Iris pigment epithelial cell (primary cell): ENCODE measurements around the gene C1orf185.
"Not testable (repeated sequence)": the region's sequence is repeated elsewhere in the genome, so short reads cannot be mapped to it uniquely, and the experiment has no call there.

ENCODE experiments used
- DNase-seq: peaks from one replicate; pipeline ENCODE4 v3.0.0-alpha.2; 2011; ENCODE audit warnings: low read depth

The C1orf185 gene

DNA sequence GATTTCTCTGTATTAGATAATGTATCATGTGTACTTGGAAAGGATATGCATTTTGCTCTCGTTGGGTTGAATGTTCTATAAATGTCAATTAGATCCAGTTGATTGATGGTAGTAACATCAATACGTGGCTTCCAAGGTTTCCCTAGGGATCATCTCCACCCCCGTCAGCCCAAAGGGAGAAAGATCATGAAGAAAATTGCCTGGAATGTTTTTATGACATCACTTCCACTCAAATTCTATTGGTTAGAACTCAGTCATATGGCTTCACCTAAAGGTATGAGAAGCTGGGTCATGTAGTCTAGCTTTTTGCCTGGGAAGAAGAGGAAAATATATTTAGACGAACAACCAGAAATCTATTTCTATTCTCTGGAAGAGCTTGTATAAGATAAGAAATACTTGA lies at the start of gene C1orf185:
C1orf185 (plus strand) TSS at position 253 of the 400 bp plus-strand sequence; CDS start at position 259, 6 bp downstream.
- DNase-seq, result no peak

DNA sequence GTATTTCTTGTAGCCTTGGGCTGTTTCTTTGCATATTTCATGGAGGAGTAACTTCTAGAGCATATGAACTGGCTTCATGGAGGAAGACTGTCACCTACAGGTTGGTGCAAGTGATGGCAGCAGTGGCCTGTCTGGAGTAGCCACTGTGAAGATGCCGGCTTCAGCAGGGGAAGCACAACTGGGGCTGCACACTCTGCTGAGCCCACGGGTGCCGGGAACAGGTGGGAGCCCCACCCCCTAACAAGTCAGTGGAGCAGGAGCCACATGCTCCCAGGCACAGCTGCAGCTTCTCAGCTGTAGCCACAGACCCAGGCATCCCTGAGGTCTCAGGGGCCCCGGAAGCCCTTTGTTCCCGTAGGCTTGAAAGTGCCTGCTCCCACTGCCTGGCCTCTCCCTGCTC lies 43.2 kb upstream of the C1orf185 start:
- DNase-seq, result peak; percentile 35

DNA sequence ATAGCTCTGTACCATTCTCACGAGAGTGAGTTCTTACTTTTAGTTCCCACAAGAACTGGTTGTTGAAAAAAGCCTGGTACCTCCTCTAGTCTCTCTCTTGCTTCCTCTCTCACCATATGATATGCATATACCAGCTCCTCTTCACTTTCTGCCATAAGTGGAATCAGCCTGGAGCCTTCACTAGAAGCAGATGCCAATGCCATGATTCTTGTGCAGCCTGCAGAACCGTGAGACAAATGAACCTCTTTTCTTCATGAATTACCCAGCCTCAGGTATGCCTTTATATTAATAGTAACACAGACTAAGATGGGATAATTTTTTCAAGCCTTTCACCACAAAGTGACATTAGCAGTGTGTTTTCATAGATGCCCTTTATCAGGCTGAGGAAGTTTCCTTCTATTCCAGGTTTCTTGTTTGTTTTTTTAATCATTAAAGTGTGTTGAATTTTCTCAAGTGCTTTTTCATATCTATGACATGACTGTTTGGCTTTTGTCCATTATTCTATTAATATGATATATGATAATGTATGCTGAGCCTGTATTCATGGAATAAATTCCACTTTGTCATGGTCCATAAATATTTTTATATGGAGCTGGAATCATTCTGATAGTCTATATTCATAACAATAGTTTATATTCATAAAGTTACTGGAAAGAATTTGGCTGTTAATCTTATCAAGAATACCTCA lies 40.7 kb upstream of the C1orf185 start:
- DNase-seq, result peak; percentile 30

DNA sequence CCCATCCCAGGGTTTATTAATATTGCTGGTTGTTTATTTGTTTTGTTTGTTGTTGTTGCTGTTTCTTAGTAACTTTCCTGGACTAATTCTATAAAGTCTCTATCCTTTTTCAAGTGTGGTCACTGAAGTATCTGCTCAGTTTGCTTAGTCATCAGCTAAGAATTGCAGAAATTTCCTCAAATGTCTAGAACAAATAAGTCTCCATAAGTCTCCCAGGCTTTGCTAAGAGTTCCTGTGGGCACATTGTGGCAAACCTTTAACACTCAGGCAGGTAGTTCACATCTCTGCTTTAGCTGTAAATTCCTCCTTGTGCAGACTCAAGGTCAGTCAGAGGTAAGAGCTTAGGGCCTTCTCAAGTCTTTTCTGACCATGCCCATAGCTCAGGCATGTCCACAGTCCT lies 38.9 kb upstream of the C1orf185 start:
- peak; percentile 96 for DNase-seq

DNA sequence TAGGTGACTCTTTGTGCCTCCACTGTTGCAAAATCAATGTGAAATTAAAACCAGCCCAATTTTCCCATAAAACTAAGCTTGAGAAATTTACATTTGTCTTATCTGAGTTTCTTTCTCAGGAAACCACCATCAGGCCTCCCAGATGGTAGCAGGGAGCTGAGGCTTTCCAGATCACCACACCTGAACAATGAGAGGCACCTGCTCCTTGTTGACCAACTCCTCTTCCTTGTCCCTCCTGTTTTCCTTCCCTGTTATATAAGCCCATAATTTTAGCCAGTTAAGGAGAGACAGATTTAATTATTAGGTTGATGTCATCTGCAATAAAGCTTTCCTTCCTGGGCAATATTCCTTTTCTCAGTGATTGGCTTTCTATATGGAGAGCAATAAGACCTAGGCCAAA lies 32.0 kb upstream of the C1orf185 start:
- no peak for DNase-seq

DNA sequence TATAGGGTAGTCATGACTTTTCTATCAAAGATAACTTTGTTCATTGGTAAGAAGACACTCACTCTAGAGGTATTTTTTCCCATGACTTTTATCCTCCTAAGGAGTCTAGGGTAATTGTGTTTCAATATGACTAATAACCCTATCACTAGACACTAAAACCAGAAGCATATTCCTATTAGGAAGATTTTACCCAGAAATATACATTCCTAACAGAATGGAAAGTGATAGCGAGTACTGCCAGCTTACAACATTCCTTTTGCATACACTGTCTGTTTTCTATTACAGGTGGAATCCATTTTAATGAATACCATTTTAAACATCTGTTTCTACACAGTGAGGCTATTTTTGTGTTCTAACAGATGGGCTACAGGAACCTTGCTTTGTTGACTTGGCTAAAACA lies 31.4 kb upstream of the C1orf185 start:
- DNase-seq, result peak; percentile 43

DNA sequence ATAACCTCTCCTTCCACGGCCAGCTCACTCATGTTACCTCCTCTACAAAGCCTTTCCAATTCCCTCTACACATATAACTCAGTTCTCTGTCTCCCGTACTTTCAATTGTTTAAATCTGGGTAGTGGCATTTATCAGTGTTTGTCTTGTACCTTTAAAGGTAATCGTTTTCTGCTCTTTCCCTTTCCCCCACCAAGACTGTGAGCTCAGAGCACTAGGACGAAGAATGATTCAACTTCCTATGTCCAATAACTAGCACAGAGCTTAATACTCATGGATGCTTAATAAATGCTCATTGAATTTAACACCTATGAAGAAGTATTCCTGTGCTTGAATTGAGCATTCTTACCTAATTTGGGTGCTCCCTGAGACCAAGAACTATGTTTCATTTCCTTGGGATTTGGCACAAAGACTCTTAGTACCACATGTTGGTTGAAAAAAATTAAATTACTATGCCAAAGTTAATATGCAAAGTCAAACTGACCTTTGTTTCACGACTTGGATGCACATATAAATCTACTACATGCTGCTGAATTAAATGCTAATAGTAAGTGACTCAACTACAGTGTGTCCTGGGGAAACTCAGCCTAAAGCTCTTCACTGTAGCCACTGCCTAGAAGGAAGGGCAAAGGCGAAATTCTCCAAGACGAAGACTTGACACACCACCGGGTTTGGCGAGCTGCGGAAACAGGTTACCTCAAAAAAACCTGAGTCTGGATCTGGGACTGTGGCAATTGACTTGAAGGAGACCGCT lies 30.6 kb upstream of the C1orf185 start:
- no peak for DNase-seq

DNA sequence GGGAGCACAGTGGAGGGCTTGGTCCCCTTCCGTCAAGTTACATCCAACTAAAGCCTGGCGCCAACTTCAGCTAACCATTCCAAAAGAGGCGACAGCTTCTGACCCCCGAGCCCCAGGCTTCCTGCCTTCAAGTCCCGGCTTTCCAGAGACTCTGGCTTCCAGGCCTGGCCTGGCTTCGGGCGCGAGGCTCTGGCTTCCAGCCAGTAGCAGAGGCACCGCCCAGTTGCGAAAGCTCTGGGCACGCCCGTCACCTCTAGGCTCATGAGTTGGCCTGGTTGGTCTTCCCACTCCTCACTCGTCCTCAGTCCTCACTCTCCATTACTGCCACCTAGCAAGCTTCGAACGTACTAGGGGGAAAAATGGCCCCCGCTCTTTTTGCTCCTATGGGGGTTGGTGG lies 30.0 kb upstream of the C1orf185 start:
- DNase-seq, result no peak

DNA sequence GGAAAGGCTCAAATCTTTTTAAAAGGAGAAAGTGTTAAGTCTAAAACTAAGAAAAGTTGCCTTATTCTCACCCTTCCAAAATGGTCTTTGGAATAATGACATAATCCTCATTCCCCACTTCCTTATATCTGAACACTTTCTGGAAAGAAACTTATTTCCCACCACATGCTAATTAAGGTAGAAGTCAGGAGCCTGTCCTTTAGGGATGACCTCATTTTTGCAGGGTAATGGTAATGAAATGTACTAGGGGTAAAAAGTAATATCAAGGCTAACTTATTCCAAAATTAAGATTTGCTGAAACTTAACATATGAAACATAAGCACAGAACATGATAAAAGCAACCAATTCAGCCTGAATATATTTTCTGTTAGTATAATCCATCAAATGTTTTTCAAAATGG lies 29.4 kb upstream of the C1orf185 start:
- DNase-seq, result no peak

DNA sequence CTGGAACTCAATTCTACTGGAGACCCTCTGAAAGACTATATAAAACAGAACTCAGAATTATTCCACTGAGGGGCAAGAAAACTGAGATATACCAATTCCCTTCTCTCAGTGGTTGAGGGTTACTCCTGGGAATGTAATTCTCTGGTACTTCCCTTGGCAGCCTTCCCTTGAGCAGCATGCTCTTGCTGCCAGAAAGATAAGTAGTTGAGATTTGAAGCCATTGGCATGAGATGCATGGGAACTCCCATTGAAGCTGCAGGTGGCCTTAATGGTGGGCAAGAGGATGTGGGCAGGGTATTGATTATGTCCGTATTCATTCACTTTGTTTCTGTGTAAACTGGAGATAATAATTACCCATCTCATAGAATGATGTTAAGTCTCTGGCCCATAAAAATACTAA lies 28.6 kb upstream of the C1orf185 start:
- DNase-seq, result no peak

DNA sequence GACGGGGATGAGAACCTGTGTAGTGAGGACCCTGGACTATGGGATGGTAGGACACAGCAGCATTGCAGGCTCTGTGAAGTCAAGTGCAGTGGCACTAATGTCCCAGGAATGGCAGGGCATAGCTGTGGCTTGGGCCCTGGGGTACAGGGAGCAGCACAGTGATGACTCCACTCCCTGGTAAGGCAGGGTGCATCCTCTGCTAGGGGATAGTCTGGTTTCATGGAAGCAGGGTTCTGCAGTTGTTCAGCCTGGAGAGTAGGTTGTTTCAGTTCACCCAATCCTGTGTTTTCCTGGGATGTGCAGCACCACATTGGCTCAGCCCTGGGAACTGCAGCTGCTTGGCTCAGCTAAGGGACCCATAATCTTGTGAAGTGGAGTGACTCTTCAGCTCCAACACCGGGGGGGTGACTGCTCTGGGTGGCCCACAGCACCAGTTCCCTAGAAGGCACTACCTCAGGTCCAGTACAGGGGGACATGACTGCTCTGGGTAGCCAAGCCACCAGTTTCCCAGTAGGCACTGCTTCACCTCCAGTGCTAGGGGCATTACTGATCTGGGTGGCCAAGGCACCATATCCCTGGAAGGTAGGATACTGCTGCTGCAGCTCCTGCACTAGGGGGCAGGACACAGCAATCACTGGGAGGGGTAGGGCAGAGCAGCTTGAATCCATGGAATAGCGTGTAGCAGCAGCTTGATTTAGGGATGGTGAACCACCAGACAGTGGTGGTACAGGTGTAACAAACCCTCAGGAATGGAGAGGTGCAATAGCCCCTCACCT lies 15.3 kb upstream of the C1orf185 start:
- DNase-seq, result no peak

DNA sequence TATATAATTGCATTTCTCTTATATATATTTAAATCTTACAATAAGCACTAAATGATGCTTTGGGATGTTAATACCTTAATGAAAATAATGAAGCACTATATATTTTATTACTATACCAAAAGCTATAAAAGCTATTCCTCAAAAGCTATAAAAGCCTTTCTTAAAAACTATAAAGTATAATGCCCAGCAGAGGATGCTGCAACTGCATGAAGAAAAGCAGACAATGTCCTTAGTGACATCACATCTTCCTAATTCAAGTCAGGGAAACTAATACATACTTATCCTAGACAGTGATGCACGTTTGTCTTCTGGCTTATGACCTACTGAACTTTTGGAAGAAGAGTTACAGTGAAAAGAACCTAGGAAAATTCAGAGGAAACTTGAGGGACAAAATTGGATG lies 13.6 kb upstream of the C1orf185 start:
- DNase-seq, result no peak

DNA sequence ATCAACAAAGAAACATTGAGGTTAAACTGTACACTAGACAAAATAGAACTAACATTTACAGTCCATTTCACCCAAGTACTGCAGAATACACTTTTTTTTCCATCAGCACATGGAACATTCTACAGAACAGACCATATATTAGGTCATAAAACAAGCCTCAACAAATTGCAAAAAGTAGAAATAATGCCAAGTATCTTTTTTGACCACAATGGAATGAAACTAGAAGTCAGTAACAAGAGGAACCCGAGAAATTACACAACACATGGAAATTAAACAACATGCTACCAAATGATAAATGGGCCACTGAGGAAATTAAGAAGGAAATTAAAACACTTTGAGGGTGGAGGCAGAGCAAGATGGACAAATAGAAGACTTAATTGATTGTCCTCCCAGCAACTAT lies 8.4 kb upstream of the C1orf185 start:
- peak; percentile 52 for DNase-seq

DNA sequence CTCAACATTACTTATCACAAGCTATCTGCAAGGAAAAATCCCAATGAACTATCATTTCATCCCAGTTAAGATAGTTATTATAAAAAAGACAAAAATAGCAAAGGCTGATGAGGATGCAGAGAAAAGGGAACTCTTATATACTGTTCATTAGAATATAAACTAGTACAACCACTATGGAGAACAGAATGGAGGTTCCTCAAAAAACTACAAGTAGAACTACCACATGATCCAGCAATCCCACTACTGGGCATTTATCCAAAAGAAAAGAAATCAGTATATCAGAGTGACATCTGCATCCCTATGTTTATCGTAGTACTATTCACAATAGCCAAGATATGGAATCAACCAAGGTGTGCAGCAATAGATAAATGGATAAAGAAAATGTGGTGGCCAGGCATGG lies 4.9 kb upstream of the C1orf185 start:
- DNase-seq, result no peak

DNA sequence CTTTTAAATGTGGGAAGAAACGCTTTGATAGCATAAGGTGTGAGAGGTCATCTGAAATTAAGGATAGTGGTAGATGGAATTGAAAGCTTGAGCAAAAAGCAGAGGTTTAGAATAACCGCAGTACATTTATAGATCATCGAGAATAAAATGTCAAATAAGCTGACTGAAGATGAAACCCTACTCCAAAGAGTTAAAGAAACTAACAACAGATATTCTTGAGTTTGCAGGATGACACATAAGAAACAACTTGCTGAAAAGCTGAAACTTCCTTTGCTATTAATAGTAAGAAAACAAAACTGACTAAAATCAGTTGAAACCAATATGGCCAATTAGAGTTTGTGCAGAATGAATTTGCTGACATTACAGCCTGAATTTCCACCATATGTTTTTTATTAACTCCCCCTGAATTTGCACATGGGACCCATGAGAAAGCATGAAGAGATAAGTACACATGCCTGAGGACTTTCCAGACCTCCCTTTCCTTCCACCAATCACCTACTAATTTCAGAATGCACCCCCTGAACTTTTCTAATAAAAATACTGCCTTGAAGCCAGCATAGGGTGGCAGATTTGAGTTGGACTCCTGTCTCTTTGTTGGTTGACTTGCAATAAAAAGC lies 1.7 kb upstream of the C1orf185 start:
- no peak for DNase-seq

DNA sequence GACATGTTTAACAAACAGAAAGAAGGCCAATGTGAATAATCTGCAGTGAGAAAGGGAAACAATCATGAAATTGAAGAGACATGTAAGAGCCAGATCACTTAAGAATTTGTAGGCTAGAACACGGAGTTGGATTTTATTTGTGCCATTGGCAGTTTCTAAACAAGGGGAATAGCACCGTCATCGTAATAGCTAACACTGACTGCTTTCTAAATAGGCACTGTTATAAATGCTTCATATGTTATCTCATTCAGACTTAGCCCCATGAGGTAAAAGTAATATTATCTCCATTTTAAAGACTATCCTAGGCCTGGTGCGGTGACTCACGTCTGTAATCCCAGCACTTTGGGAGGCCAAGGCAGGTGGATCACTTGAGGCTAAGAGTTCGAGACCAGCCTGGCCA lies 12.1 kb downstream of the C1orf185 start:
- no peak for DNase-seq

DNA sequence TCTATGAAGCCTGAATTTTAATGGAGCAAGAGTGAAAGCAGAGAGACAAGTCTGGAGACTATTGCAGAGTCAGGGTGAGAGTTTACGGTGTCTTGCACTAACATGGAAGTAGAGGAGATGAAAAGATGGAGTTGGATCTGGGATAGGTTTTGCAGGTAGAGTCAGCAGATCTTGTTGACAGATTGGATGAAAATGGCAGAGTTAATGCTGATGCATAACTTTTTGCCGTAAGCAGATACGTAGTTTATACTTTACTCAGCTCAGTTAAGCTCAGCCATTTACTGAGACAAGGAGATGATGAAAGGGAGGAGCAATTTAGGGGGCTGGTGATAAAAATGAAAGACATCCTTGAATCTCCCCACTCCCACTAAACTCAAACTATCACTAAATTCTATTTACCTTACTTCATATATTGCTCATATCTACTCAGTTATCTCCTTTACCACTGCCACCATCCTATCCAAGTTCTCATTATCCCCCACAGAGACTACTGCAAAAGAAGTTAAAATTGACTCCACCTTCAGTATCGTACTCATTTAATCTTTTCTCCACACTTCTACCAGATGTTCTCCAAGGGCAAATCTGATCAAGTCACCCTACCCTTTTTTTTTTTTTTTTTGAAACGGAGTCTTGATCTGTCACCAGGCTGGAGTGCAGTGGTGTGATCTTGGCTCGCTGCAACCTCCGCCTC lies 13.8 kb downstream of the C1orf185 start:
- no peak for DNase-seq

DNA sequence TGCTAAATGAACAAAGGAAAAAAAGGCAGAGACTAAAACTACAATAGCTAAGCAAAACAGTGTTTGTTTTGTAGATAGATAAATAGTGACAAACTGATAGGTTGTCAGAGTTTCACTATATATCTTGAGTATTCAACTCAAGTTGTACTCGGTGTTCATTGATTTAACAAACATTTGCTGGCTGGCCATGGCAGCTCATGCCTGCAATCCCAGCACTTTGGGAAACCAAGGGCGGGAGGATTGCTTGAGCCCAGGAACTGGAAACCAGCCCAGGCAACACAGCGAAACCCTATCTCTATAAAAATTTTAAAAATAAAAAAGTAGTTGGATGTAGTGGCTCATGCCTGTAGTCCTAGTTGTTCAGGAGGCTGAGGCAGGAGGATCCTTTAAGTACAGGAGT lies 17.3 kb downstream of the C1orf185 start:
- DNase-seq, result no peak

DNA sequence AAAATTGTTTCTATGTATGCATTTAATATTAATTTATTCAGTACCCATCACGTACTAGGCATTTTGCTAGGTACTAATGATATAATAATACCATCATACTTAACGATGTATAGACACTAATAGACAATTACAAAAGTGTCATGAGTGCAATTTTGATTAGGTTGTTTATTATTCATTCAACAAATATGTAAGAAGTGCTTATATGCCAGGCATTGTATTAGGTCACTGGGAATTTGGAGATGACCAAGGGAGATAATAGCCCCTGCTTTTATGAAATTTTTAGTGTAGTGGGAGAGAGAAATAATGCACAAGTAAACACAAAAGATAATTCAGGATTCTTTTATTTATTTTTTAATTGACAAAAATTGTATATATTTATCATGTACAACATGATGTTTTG lies 18.6 kb downstream of the C1orf185 start:
- DNase-seq, result no peak

DNA sequence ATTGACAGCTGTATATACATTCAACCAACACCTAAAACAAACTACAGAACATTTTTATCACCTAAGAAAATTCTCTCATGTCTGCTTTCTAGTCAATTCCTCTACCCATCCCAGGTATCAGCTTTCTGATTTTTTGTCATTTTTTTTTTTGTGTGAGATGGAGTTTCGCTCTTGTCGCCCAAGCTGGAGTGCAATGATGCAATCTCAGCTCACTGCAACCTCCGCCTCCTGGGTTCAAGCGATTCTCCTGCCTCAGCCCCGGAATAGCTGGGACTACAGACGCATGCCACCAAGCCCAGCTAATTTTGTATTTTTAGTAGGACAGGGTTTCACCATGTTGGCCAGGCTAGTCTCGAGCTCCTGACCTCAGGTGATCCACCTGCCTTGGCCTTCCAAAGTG lies 25.1 kb downstream of the C1orf185 start:
- not testable (repeated sequence) for DNase-seq

DNA sequence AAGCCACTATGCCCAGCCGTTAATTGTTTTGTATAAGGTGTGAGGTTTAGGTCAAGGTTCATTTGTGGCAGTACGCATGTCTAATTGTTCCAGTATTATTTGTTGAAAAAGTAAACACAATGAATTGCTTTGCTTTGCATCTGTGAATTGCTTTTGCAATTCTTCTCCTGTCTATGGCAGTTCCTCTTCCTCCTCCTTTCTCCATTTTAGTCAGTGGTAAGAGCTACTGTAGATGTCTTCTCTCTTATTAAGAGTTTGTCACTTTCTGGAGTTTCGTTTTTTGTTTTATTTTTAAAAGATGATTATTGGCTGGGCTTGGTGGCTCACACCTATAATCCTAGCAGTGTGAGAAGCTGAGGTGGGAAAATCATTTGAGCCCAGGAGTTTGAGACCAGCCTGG lies 29.2 kb downstream of the C1orf185 start:
- no peak for DNase-seq

DNA sequence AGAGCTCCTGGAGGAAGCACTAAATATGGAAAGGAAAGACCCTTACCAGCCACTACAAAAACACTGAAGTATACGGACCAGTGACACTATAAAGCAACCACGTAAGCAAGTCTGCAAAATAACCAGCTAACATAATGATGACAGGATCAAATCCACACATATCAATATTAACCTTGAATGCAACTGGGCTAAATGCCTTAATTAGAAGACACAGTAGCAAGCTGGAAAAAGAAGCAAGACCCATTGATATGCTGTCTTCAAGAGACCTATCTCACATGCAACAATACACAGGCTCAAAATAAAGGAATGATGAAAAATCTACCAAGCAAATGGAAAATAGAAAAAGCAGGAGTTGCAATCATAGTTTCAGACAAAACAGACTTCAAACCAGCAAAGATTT lies 31.0 kb downstream of the C1orf185 start:
- DNase-seq, result no peak
